Loucy (cell line): ENCODE data around the gene MXRA8.

ENCODE experiments used
- CTCF ChIP-seq: fragments of 200-600 bp; sonication (generic); conservative IDR thresholded peaks from 2 replicates; pipeline ENCODE4 v1.5.1; 2014; ENCODE audit warnings: mild to moderate bottlenecking, antibody characterized with exemption, low read length
- EZH2phosphoT487 ChIP-seq: fragments of 200-600 bp; IDR thresholded peaks from 2 replicates; pipeline ENCODE4 v1.6.1; 2018; ENCODE audit warnings: antibody characterized with exemption, mild to moderate bottlenecking, moderate library complexity, borderline replicate concordance

- TF ChIP-seq CTCF (no peak), EZH2phosphoT487 (no peak)
Measured at GRCh38 chr1:1317420-1317819, 40.9 kb downstream of the MXRA8 start.
